Measurements from ENCODE around the gene HDAC9. TPM values are rescaled to one million over a fixed set of nuclear protein-coding genes. Genes with fewer than 3 reads are reported as not detected.

HDAC9 gene
- total RNA-seq, 1 experiment from 2014 or later = 3.0 TPM

- DNase-seq (ENCODE audit: low spot score) = no peak
Measured at GRCh38 chr7:18553605-18554003, 58.1 kb downstream of the HDAC9 start.

GRCh38 chr7:18555120-18555519 lies 59.6 kb downstream of the HDAC9 start:
- no peak for DNase-seq (ENCODE audit: low spot score)

DNA sequence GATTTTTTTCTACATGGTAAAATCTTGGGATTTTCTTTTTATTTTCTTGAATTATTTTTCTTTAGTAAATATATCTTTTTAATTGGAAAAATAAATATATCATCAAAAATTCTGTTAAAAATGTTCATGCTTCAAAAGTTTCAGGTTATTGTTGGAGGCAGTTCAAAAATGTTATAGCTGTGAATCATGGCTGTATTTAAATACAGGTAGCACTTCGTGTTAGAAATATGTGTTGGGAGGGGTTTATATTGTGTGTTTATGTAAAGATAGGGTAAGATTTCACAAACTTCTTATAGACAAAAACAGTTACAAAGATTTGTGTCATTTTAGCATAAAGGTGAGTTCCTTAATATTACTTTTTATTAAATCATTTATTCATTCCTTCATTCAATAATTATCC lies 60.4 kb downstream of the HDAC9 start:
- DNase-seq (ENCODE audit: low spot score) = no peak

DNA sequence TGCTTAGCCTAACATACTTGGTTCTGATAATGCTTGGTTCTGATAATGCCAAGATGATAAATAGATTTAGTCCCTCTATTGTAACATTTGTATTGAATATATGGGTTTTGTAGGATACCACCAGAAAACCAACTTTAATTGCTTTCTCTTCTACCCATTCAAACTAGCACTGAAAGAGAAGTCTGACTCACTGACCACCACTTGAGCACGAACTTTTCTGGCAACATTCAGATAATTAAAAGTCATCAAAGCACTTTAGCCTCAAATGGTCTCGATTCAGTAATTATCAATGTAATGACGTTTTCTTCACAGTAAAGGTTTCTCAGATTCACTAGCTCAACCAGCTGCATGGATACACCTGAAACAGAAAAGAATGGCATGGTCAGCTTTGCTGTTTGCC lies 63.0 kb downstream of the HDAC9 start:
- DNase-seq (ENCODE audit: low spot score) = no peak

GRCh38 chr7:18558910-18559309 lies 63.4 kb downstream of the HDAC9 start:
- DNase-seq (ENCODE audit: low spot score) = no peak

GRCh38 chr7:18559756-18560155 lies 64.2 kb downstream of the HDAC9 start:
- DNase-seq (ENCODE audit: low spot score) = no peak

DNA sequence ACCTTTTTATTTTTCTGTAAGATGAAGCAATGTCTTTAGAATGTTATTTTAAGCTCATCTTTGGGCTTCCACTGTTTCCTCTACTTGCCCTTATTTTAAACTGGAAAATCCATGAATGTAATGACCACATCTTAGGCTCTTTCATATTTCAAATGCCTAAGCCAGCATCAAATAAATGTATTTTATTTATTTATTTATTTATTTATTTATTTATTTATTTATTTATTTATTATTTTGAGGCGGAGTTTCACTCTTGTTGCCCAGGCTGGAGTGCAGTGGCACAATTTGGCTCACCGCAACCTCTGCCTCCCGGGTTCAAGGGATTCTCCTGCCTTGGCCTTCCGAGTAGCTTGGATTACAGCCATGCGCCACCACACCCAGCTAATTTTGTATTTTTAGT lies 69.2 kb downstream of the HDAC9 start:
- DNase-seq (ENCODE audit: low spot score) = no peak

- no peak for DNase-seq (ENCODE audit: low spot score)
Measured at GRCh38 chr7:18565337-18565736, 69.8 kb downstream of the HDAC9 start.

GRCh38 chr7:18566205-18566604 lies 70.7 kb downstream of the HDAC9 start:
- no peak for DNase-seq (ENCODE audit: low spot score)

DNA sequence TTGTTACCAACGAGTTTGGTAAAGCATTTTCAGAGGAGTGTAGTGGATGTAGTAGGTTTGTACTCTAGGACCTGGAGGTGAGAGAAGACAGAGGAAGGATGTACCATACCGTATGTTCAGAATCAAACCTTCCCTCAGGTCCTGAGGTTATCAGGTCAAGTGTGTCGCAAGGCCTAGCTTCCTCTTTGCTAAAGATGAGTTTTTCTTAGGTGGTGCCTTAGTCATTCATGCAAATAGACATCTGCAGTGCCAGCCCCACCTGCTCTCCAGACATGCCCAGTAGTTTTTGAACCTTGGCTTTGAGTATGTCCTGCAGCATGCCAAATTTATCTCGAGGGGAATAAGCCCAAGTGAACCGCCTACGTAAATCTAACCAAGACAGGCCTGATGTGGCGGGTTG lies 71.3 kb downstream of the HDAC9 start:
- no peak for DNase-seq (ENCODE audit: low spot score)

GRCh38 chr7:18570441-18570840 lies 74.9 kb downstream of the HDAC9 start:
- DNase-seq (ENCODE audit: low spot score) = no peak

- peak; percentile 59 for DNase-seq (ENCODE audit: low spot score)
Measured at GRCh38 chr7:18570890-18571478, 75.4 kb downstream of the HDAC9 start.

DNA sequence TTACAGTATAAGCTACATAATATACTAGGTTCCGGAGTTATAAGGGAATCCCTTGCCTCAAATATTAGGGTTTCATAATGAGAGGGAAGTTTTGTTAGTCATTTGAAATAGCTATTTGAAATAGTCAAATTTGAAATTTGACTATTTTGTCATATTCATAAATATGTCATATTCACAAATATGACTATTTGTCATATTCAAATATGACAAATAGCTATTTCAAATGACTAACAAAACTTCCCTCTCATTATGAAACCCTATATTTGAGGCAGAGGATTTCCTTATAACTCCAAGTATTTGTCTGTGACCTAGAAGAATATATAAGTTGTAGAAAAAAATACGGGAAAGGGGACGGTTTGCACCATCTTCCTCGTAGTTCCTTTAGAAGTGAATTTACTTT lies 76.6 kb downstream of the HDAC9 start:
- no peak for DNase-seq (ENCODE audit: low spot score)

GRCh38 chr7:18572885-18573284 lies 77.3 kb downstream of the HDAC9 start:
- no peak for DNase-seq (ENCODE audit: low spot score)

- no peak for DNase-seq (ENCODE audit: low spot score)
Measured at GRCh38 chr7:18573410-18574234, 78.1 kb downstream of the HDAC9 start.

DNA sequence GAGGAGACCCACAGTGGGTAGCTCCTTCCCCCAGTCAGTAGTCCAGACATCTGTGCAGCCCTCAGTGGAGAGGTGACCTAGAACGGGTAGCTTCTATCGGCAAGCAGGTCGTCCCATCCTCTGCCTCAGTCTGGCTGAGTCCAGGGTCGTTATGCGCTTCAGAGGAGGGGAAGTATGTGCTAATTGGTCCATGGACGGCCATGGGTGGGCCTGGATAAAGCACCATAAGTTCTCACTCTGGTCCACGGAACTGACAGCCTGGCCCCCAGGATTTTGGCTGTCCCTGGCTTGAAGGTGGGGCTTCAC lies 78.6 kb downstream of the HDAC9 start:
- no peak for DNase-seq (ENCODE audit: low spot score)

- no peak for DNase-seq (ENCODE audit: low spot score)
Measured at GRCh38 chr7:18574676-18575075, 79.1 kb downstream of the HDAC9 start.

- no peak for DNase-seq (ENCODE audit: low spot score)
Measured at GRCh38 chr7:18575622-18576572, 80.3 kb downstream of the HDAC9 start.

GRCh38 chr7:18577096-18577771 lies 81.7 kb downstream of the HDAC9 start:
- DNase-seq (ENCODE audit: low spot score) = no peak

GRCh38 chr7:18579698-18580097 lies 84.1 kb downstream of the HDAC9 start:
- no peak for DNase-seq (ENCODE audit: low spot score)

- no peak for DNase-seq (ENCODE audit: low spot score)
Measured at GRCh38 chr7:18580950-18581349, 85.4 kb downstream of the HDAC9 start.

DNA sequence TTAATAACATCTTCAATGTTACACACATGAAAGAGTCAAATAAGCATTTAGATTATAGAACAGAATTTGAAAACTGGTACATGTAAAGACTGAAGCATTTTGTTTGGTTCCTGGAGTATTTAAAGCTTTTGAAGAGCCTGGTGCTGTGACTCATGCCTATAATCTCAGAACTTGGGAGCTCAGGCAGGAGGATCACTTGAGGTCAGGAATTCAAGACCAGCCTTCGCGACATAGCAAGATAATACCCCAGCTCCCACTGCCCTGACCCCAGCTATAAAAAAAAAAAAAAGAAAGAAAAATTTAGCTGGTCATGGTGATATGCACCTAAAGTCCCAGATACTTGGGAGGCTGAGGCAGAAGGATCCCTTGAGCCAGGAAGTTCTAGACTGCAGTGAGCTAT lies 87.8 kb downstream of the HDAC9 start:
- DNase-seq (ENCODE audit: low spot score) = no peak

All from HT-29 (cell line).